ENCODE measurements around the gene RNPEPL1. TPM values are rescaled to one million over a fixed set of nuclear protein-coding genes. Genes with fewer than 3 reads are reported as not detected.

Gene RNPEPL1
- polyA plus RNA-seq, 3 donors: 15.4 to 100 (median 36.4) TPM

GRCh38 chr2:240572141-240573031 lies 4.1 kb downstream of the RNPEPL1 start:
- Histone ChIP-seq H3K36me3 (replicated peaks in 1 of 2; ENCODE audit: control insufficient read depth in 1 of 2, insufficient read depth in 2 of 2, low read length in 2 of 2) (peaks cover 53 to 63% of the 10 kb centered on the region in 2 donors), H3K27ac (ENCODE audit: low read depth in 1 of 2, low read length in 2 of 2) (no peak overlapping the region), H3K4me3 (replicated peaks in 1 of 3; ENCODE audit: low read depth in 2 of 3, low read length in 3 of 3) (no peak overlapping the region), H4K20me1 (ENCODE audit: insufficient read depth, low read length) (peaks cover 85% of the 10 kb centered on the region), H3K4me2 (replicated peaks; ENCODE audit: extremely low read depth, low read length, poor library complexity, severe bottlenecking) (no peak overlapping the region), H3K9me3 (replicated peaks in 1 of 2; ENCODE audit: control insufficient read depth in 1 of 2, insufficient read depth in 1 of 2, low read length in 2 of 2) (no peaks in the 10 kb centered on the region), H3K4me1 (ENCODE audit: control insufficient read depth in 1 of 2, insufficient read depth in 2 of 2, low read length in 2 of 2) (peaks cover 27 to 37% of the 10 kb centered on the region in 2 donors), H3K9ac (ENCODE audit: insufficient read depth, low read length, poor library complexity, severe bottlenecking) (no peak overlapping the region), H2AFZ (ENCODE audit: insufficient read depth, low read depth, low read length, poor library complexity, severe bottlenecking) (no peak overlapping the region), H3K27me3 (ENCODE audit: control insufficient read depth in 2 of 2, insufficient read depth in 2 of 2, low read length in 2 of 2) (no peaks in the 10 kb centered on the region), H3K79me2 (ENCODE audit: insufficient read depth, low read length) (peaks cover 66% of the 10 kb centered on the region)
- no peak for DNase-seq
- Mint-ChIP-seq H3K4me3 (no peak overlapping the region), H3K9me3 (no peaks in the 10 kb centered on the region), H3K36me3 (peaks cover 33 to 63% of the 10 kb centered on the region in 2 donors), H3K27me3 (ENCODE audit: low read depth in 3 of 3) (peaks cover 0 to 3% (median 0%) of the 10 kb centered on the region in 3 donors), H3K4me1 (peaks cover 33% of the 10 kb centered on the region), H3K27ac (peak overlapping the region in 1 of 7 donors; percentile 30)
- TF ChIP-seq CTCF (IDR thresholded peaks at IDR 0.05): no peak
- intact Hi-C loops (cut with micrococcal nuclease): no loop called here
- 96% methylated on average over 27 of the region's 30 CpGs for WGBS (ENCODE audit: insufficient coverage)

GRCh38 chr2:240573071-240573515 lies 4.8 kb downstream of the RNPEPL1 start:
- no peak for DNase-seq
- Histone ChIP-seq H3K79me2 (ENCODE audit: insufficient read depth, low read length) (peaks cover 73% of the 10 kb centered on the region), H3K4me3 (replicated peaks in 1 of 3; ENCODE audit: low read depth in 2 of 3, low read length in 3 of 3) (no peak overlapping the region), H3K9ac (ENCODE audit: insufficient read depth, low read length, poor library complexity, severe bottlenecking) (no peak overlapping the region), H3K9me3 (replicated peaks in 1 of 2; ENCODE audit: control insufficient read depth in 1 of 2, insufficient read depth in 1 of 2, low read length in 2 of 2) (no peaks in the 10 kb centered on the region), H3K4me1 (ENCODE audit: control insufficient read depth in 1 of 2, insufficient read depth in 2 of 2, low read length in 2 of 2) (peaks cover 27 to 37% of the 10 kb centered on the region in 2 donors), H2AFZ (ENCODE audit: insufficient read depth, low read depth, low read length, poor library complexity, severe bottlenecking) (no peak overlapping the region), H3K27ac (ENCODE audit: low read depth in 1 of 2, low read length in 2 of 2) (no peak overlapping the region), H3K27me3 (ENCODE audit: control insufficient read depth in 2 of 2, insufficient read depth in 2 of 2, low read length in 2 of 2) (no peaks in the 10 kb centered on the region), H4K20me1 (ENCODE audit: insufficient read depth, low read length) (peaks cover 92% of the 10 kb centered on the region), H3K36me3 (replicated peaks in 1 of 2; ENCODE audit: control insufficient read depth in 1 of 2, insufficient read depth in 2 of 2, low read length in 2 of 2) (peaks cover 60 to 70% of the 10 kb centered on the region in 2 donors), H3K4me2 (replicated peaks; ENCODE audit: extremely low read depth, low read length, poor library complexity, severe bottlenecking) (no peak overlapping the region)
- TF ChIP-seq CTCF (IDR thresholded peaks at IDR 0.05): no peak
- Mint-ChIP-seq H3K27ac (no peak overlapping the region), H3K4me1 (peaks cover 29% of the 10 kb centered on the region), H3K27me3 (ENCODE audit: low read depth in 3 of 3) (peaks cover 0 to 3% (median 0%) of the 10 kb centered on the region in 3 donors), H3K36me3 (peaks cover 40 to 70% of the 10 kb centered on the region in 2 donors), H3K9me3 (no peaks in the 10 kb centered on the region), H3K4me3 (no peak overlapping the region)
- intact Hi-C loops (cut with micrococcal nuclease): no loop called here
- WGBS (ENCODE audit: insufficient coverage): 98% methylated on average over 18 of the region's 20 CpGs

Measured in CD14-positive monocyte (primary cell).